Endothelial cell of umbilical vein (primary cell): ENCODE results near the gene IL6R. TPM values are rescaled to one million over a fixed set of nuclear protein-coding genes. Genes with fewer than 3 reads are reported as not detected.

ENCODE experiments used
- BruUV-seq: library from RNA; stranded (reverse); fragments of 400-500 nt; replicated peaks from 2 replicates; lab custom pipeline; 2021; lab: Mats Ljungman, UMichigan
- CTCF ChIA-PET: fragments of 300-600, 350-600 bp; sonication (Branson Sonifier 250); formaldehyde crosslinking; loops from one replicate; lab custom pipeline; 2021; ENCODE audit warnings: antibody characterized with exemption, inconsistent platforms; lab: Charles Lee
- POLR2A ChIA-PET: fragments of 300-600, 350-600 bp; sonication (Branson Sonifier 250); formaldehyde crosslinking; loops from one replicate; lab custom pipeline; 2021; ENCODE audit warnings: antibody characterized with exemption, inconsistent platforms; lab: Charles Lee
- DNase-seq: peaks from one replicate; pipeline ENCODE4 v3.0.0-alpha.2; 2011; ENCODE audit warnings: low read depth, low spot score
- FAIRE-seq: peaks from 2 replicates; lab custom pipeline; 2011; peaks lifted over from hg19 to GRCh38; lab: Jason Lieb, UNC
- H2AFZ ChIP-seq: 2 replicates; pipeline ENCODE4 v1.6.0; 2012; ENCODE audit warnings: low read depth, low read length, control low read depth, inconsistent platforms
- H3K27ac ChIP-seq: 2 replicates; pipeline ENCODE4 v1.5.1; 2011; ENCODE audit warnings: low read depth, mild to moderate bottlenecking, control low read depth, low read length, moderate library complexity; ENCODE audit not compliant: insufficient read depth
- H3K27me3 ChIP-seq, 2 experiments: 2 replicates each; pipeline versions ENCODE4 v1.6.0 to v1.6.1; 2011; ENCODE audit warnings: low read length in 2 of 2, mixed read lengths in 1 of 2; ENCODE audit not compliant: control insufficient read depth in 2 of 2, insufficient read depth in 2 of 2
- H3K36me3 ChIP-seq, 2 experiments: 2 replicates in 1 of 2; 3 replicates in 1 of 2; pipeline ENCODE4 v1.5.1; 2011; ENCODE audit warnings: low read length in 2 of 2, mild to moderate bottlenecking in 1 of 2, moderate library complexity in 1 of 2; ENCODE audit not compliant: control insufficient read depth in 2 of 2, insufficient read depth in 2 of 2; ENCODE audit errors: extremely low read depth in 1 of 2
- H3K4me1 ChIP-seq: 3 replicates; pipeline ENCODE4 v1.5.1; 2011; ENCODE audit warnings: mild to moderate bottlenecking, low read length; ENCODE audit not compliant: control insufficient read depth, insufficient read depth; ENCODE audit errors: extremely low read depth
- H3K4me2 ChIP-seq: 2 replicates; pipeline ENCODE4 v1.6.1; 2011; ENCODE audit warnings: low read length, control low read depth, mixed read lengths; ENCODE audit not compliant: insufficient read depth
- H3K4me3 ChIP-seq, 3 experiments: fragments of 200-600 bp in 1 of 3; sonication (generic), shearing (Covaris generic) in 1 of 3; replicated peaks in 1 of 3; 2 replicates each; pipeline ENCODE4 v1.5.1; 2011 to 2016; ENCODE audit warnings: control low read depth in 3 of 3, low read length in 3 of 3, mild to moderate bottlenecking in 2 of 3, inconsistent platforms in 1 of 3, low read depth in 1 of 3, moderate library complexity in 1 of 3; ENCODE audit not compliant: insufficient read depth in 1 of 3
- H3K79me2 ChIP-seq: 2 replicates; pipeline ENCODE4 v1.6.0; 2012; ENCODE audit warnings: low read length, inconsistent platforms; ENCODE audit not compliant: control insufficient read depth, insufficient read depth
- H3K9ac ChIP-seq: replicated peaks from 2 replicates; pipeline ENCODE3; 2011; ENCODE audit warnings: low read length, control low read depth; ENCODE audit not compliant: insufficient read depth; ENCODE audit errors: extremely low read depth
- H3K9me1 ChIP-seq: replicated peaks from 3 replicates; pipeline ENCODE4 v1.6.0; 2011; ENCODE audit warnings: mild to moderate bottlenecking, low read length; ENCODE audit not compliant: control insufficient read depth, insufficient read depth; ENCODE audit errors: extremely low read depth
- H3K9me3 ChIP-seq: replicated peaks from 2 replicates; pipeline ENCODE4 v1.5.1; 2012; ENCODE audit warnings: low read length, inconsistent platforms; ENCODE audit not compliant: control insufficient read depth, insufficient read depth
- H4K20me1 ChIP-seq: replicated peaks from 2 replicates; pipeline ENCODE3; 2011; ENCODE audit warnings: mild to moderate bottlenecking, low read length; ENCODE audit not compliant: control insufficient read depth, insufficient read depth; ENCODE audit errors: extremely low read depth
- CTCF ChIP-seq, 2 donors: IDR thresholded peaks; 1 replicate in 1 of 2; 2 replicates in 1 of 2; pipeline ENCODE4 v1.5.1; 2011; ENCODE audit warnings: low read length in 2 of 2, mild to moderate bottlenecking in 2 of 2, moderate library complexity in 2 of 2, control low read depth in 1 of 2, inconsistent platforms in 1 of 2, low read depth in 1 of 2; ENCODE audit not compliant: insufficient read depth in 1 of 2; ENCODE audit errors: extremely low read depth in 1 of 2
- GATA2 ChIP-seq: IDR thresholded peaks from 2 replicates; pipeline ENCODE4 v1.7.0; 2011; ENCODE audit warnings: low read depth, mild to moderate bottlenecking, moderate library complexity, mixed read lengths, low read length; ENCODE audit not compliant: insufficient read length, insufficient read depth
- JUN ChIP-seq: IDR thresholded peaks from 2 replicates; pipeline ENCODE4 v1.6.1; 2011; ENCODE audit warnings: borderline replicate concordance, low read depth; ENCODE audit not compliant: insufficient read length, insufficient read depth
- MAX ChIP-seq: IDR thresholded peaks from 2 replicates; pipeline ENCODE4 v1.6.1; 2011; ENCODE audit not compliant: insufficient read depth, insufficient read length
- MYC ChIP-seq: IDR thresholded peaks from one replicate; pipeline ENCODE4 v1.6.1; 2011; ENCODE audit warnings: mild to moderate bottlenecking, low read depth, low read length
- POLR2AphosphoS5 ChIP-seq: IDR thresholded peaks from 2 replicates; pipeline ENCODE4 v1.6.1; 2012; ENCODE audit warnings: low read depth, mild to moderate bottlenecking, control low read depth, low read length, moderate library complexity; ENCODE audit not compliant: insufficient read depth
- dilution Hi-C: fragments of 300-500 bp; cut with MboI; formaldehyde crosslinking; loops from one replicate; pipeline ENCODE4 v1.15.0; 2019; ENCODE audit warnings: low sequenced_read_pairs; ENCODE audit not compliant: extremely low pct_ligation_motif_present
- intact Hi-C: fragments of 100-400 bp; cut with micrococcal nuclease; formaldehyde crosslinking; loops from one replicate; pipeline ENCODE4 v1.10.0; 2022
- polyA plus RNA-seq, 4 experiments: library from polyadenylated mRNA; depleted of rRNA in 3 of 4; stranded (reverse) in 3 of 4; unstranded in 1 of 4; fragments of >200 nt; gene quantifications; 2 replicates each; pipeline versions ENCODE4 v1.2.1 to v1.2.3, GENCODE V29; 2011 to 2012; ENCODE audit warnings: missing spikeins in 1 of 4
- total RNA-seq: library from RNA; stranded (reverse); gene quantifications from 2 replicates; pipeline ENCODE4 v1.2.3, GENCODE V29; 2021

IL6R gene
- total and polyA plus RNA-seq, 2 donors (not counting 3 experiments of a cell fraction or from before 2014, with no cell fraction given), result 4.8 to 5.1 TPM

DNA sequence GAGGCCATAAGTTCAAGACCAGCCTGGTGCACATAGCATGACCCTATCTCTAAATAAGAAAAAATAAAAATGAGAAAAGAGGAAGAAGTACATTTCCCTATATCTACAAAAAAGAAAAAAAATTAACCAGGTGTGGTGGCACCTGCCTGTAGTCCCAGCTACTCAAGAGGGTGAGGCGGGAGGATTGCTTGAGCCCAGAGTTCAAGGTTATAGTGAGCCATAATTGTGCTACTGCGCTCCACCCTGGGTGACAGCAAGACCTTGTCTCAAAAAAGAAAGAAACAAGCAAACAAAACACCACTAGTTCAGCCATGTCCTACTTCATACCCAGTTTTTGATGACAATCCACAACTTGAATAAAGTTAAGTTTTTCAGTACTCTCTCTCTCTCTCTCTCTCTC, 66.2 kb downstream of the IL6R start:
- intact Hi-C loops, result loop anchor here (10.0 kb wide), 1 partner anchor 277 kb away; the partner anchor contains the start of gene TPM3
- no peak for FAIRE-seq

More for the DNA sequence above, 66.2 kb downstream of the IL6R start:
- Histone ChIP-seq H2AFZ (no peak overlapping the region), H3K79me2 (no peaks in the 10 kb centered on the region), H3K4me3 (no peak overlapping the region), H3K4me1 (no peaks in the 10 kb centered on the region), H3K27ac (no peak overlapping the region), H3K9me3 (no peaks in the 10 kb centered on the region), H3K27me3 (no peaks in the 10 kb centered on the region), H3K36me3 (peaks cover 0 to 4% of the 10 kb centered on the region in 2 experiments), H3K4me2 (no peak overlapping the region), H3K9ac (no peak overlapping the region), H4K20me1 (no peaks in the 10 kb centered on the region), H3K9me1 (no peaks in the 10 kb centered on the region)
- DNase-seq, result no peak
- TF ChIP-seq CTCF (IDR thresholded peaks at IDR 0.05; ENCODE audit: extremely low read depth in 1 of 2, insufficient read depth in 1 of 2, low read depth in 1 of 2, low read length in 2 of 2), result no peak
- TF ChIP-seq MYC, result no peak
- no peak for TF ChIP-seq GATA2
- TF ChIP-seq JUN, result no peak
- no peak for TF ChIP-seq POLR2AphosphoS5
- TF ChIP-seq MAX, result no peak
- ChIA-PET CTCF (no interaction called here), POLR2A (no interaction called here)
- dilution Hi-C loops, result no loop called here
- BruUV-seq, result no TSS peak
